AG04450 (cell line): Measurements from ENCODE around the gene HIGD2A. TPM values are rescaled to one million over a fixed set of nuclear protein-coding genes. Genes with fewer than 3 reads are reported as not detected.

Experiments used
- CTCF ChIA-PET: fragments of 300-600, 350-600 bp; formaldehyde crosslinking; extraction: SDS; loops from one replicate; lab custom pipeline; 2022; ENCODE audit warnings: antibody characterized with exemption, inconsistent platforms; lab: Charles Lee
- POLR2A ChIA-PET: fragments of 350-600 bp; formaldehyde crosslinking; extraction: SDS; loops from one replicate; lab custom pipeline; 2021; ENCODE audit warnings: antibody characterized with exemption, inconsistent platforms; lab: Yijun Ruan, JAX
- DNase-seq: peaks from one replicate; pipeline ENCODE4 v3.0.0-alpha.2; 2011; ENCODE audit warnings: low read depth, low spot score
- H3K27ac ChIP-seq: one replicate; pipeline ENCODE4 v1.5.1; 2012; ENCODE audit warnings: low read depth, low read length, control low read depth
- H3K27me3 ChIP-seq: one replicate; pipeline ENCODE4 v1.6.0; 2012; ENCODE audit warnings: low read length; ENCODE audit not compliant: control insufficient read depth, insufficient read depth
- H3K4me3 ChIP-seq: 2 replicates; pipeline ENCODE4 v1.5.1; 2011; ENCODE audit warnings: mild to moderate bottlenecking, low read depth, low read length, control low read depth
- H3K9me3 ChIP-seq: 2 replicates; pipeline ENCODE4 v1.5.1; 2012; ENCODE audit warnings: low read length; ENCODE audit not compliant: control insufficient read depth, insufficient read depth
- CTCF ChIP-seq: IDR thresholded peaks from 2 replicates; pipeline ENCODE4 v1.5.1; 2011; ENCODE audit warnings: low read depth, low read length, control low read depth, inconsistent platforms
- polyA plus RNA-seq: library from polyadenylated mRNA; depleted of rRNA; stranded (reverse); fragments of >200 nt; gene quantifications from 2 replicates; pipeline ENCODE4 v1.2.3, GENCODE V29; 2011

Gene HIGD2A
- polyA plus RNA-seq, 1 experiment, result 71.4 TPM

- no peak for DNase-seq
- Histone ChIP-seq H3K9me3 (no peaks in the 10 kb centered on the region), H3K4me3 (no peak overlapping the region), H3K27ac (no peak overlapping the region), H3K27me3 (no peaks in the 10 kb centered on the region)
- CTCF ChIA-PET, result no interaction called here
- POLR2A ChIA-PET, result no interaction called here
- no peak for TF ChIP-seq CTCF
These were observed 45.6 kb upstream of the HIGD2A start for GRCh38 chr5:176342766-176343458.

- no peak overlapping the region for H3K4me3 ChIP-seq
- H3K27ac ChIP-seq, result no peak overlapping the region
- CTCF ChIA-PET, result no interaction called here
- POLR2A ChIA-PET, result no interaction called here
- no peak for DNase-seq
- no peaks in the 10 kb centered on the region for H3K9me3 ChIP-seq
- no peak for TF ChIP-seq CTCF
- no peaks in the 10 kb centered on the region for H3K27me3 ChIP-seq
These were observed 38.1 kb upstream of the HIGD2A start for GRCh38 chr5:176350416-176350815.

GRCh38 chr5:176352116-176352878 is 36.3 kb upstream of the HIGD2A start:
- CTCF ChIA-PET, result interaction anchor here (0.6 kb wide), 1 partner anchor 429 kb away, joined by 3 read pairs; no protein-coding TSS in a partner anchor
- Histone ChIP-seq H3K27ac (peak overlapping the region; percentile 11), H3K9me3 (no peaks in the 10 kb centered on the region), H3K4me3 (no peak overlapping the region), H3K27me3 (no peaks in the 10 kb centered on the region)
- POLR2A ChIA-PET, result interaction anchor here (0.6 kb wide), 1 partner anchor 556 kb away, joined by 4 read pairs; no protein-coding TSS in a partner anchor
- no peak for DNase-seq
- TF ChIP-seq CTCF, result no peak

- ChIA-PET POLR2A (no interaction called here), CTCF (interaction anchor here (1.2 kb wide), 1 partner anchor 94 kb away, joined by 3 read pairs; no protein-coding TSS in a partner anchor)
- Histone ChIP-seq H3K27me3 (no peaks in the 10 kb centered on the region), H3K9me3 (no peaks in the 10 kb centered on the region), H3K27ac (no peak overlapping the region), H3K4me3 (no peak overlapping the region)
- no peak for DNase-seq
- no peak for TF ChIP-seq CTCF
These were observed 35.0 kb upstream of the HIGD2A start for GRCh38 chr5:176353533-176353932.
